ENCODE results near the gene GMPPA.

GMPPA gene

DNA sequence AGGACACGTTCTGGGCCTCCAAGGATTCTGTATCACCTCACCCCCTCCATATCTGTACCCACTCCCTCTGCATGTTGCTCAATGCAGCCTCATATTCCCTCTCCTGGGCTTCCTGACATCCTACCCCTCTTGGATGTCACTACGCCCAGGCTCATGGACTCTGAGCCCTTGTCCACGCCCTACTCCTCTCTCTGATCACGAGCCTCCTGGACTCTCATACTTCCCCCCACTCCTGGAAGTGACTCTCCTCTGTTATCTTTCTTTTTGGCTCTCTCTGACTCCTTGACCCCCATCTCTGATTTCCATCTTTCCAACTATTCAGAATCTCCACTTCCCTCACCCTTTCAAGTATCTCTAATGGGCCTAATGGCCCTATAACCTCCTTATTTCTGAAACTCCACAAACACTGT is 47.3 kb downstream of the GMPPA start:
- TF ChIP-seq GATA3 (IDR thresholded peaks at IDR 0.05; ENCODE audit: low read depth, low read length) (no peak), GATA2 (IDR thresholded peaks at IDR 0.05; ENCODE audit: low read depth, low read length) (no peak)

DNA sequence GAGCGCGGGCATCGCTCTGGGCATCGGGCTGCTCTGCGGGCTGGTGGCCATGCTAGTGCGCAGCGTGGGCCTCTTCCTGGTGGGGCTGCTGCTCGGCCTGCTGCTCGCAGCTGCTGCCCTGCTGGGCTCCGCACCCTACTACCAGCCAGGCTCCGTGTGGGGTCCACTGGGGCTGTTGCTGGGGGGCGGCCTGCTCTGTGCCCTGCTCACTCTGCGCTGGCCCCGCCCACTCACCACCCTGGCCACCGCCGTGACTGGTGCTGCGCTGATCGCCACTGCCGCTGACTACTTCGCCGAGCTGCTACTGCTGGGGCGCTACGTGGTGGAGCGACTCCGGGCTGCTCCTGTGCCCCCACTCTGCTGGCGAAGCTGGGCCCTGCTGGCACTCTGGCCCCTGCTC is 48.9 kb downstream of the GMPPA start:
- no peak for TF ChIP-seq GATA3 (IDR thresholded peaks at IDR 0.05; ENCODE audit: low read depth, low read length)
- no peak for TF ChIP-seq GATA2 (IDR thresholded peaks at IDR 0.05; ENCODE audit: low read depth, low read length)

DNA sequence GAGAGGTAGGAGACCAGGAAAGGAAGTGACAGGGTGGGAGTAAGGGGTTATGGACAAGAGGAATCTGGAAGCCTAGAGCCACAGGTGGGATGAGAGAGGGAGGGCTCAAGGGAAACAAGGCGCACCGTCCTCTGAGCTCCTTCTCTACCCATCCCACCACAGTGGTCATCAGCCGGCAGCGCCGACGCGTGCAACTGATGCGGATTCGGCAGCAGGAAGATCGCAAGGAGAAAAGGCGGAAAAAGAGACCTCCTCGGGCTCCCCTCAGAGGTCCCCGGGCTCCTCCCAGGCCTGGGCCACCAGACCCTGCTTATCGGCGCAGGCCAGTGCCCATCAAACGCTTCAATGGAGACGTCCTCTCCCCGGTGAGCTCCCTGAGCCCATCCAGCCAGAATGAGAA is 50.3 kb downstream of the GMPPA start:
- TF ChIP-seq GATA2 (IDR thresholded peaks at IDR 0.05; ENCODE audit: low read depth, low read length) = no peak
- no peak for TF ChIP-seq GATA3 (IDR thresholded peaks at IDR 0.05; ENCODE audit: low read depth, low read length)

DNA sequence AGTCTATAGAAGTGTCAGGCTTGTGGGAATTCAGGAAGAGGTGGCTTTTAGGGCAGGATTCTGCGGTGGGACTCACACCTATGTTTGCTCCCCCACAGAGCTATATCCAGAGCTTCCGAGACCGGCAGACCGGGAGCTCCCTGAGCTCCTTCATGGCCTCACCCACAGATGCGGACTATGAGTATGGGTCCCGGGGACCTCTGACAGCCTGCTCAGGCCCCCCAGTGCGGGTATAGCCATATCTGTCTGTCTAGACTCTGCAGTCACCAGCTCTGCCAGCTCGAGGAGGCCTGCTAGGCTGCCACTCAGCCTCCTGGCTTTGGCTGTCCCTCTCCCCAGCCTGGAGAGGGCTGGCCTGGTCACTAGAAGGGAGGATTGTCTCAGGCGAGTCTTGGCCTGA is 50.9 kb downstream of the GMPPA start:
- TF ChIP-seq GATA2 (IDR thresholded peaks at IDR 0.05; ENCODE audit: low read depth, low read length) = no peak
- TF ChIP-seq GATA3 (IDR thresholded peaks at IDR 0.05; ENCODE audit: low read depth, low read length) = no peak

DNA sequence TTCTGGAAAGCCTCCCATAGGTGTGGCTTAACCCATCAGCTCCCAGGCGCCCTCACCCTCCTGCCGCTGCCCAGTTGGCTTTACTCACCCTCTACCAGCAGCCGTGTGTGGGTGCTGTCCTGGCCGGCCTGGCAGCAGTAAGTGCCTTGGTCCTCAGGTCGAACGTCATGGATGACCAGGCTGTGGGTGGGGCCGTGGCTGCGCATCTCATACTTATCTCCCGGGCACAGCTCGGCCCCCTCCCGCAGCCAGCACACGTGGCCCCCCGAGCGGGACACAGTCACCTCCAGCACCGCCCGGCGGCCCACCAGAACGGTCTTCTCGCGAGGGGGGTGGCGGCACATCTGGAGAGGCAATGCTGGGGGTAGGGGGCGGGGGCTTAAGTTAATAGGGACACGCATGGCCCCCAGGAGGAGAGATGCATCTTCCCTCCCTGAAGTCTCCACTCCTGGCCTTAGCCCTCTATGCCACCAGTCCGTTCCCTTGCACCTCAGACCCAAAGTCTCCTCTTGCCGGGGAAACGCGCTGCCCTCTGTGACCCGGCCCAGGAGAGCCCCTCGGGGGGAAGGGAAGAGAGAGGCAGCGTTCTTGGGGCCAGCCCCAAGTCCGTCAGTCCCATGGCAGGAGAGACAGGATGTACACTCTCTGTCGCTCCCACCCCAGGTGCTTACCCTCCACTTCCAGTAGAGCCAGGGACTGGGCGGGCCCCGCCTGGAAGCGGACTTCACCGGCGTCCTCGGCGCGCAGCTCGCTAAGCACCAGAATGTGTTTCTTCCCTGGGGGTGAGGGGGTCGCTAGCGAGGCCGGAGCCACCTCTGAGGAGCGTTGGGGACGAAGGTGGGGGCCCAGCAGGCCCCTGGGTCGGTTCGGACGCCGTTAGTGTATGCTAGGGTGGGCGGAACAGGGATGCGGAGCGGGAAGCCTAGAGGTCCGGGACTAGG is 53.0 kb downstream of the GMPPA start:
- TF ChIP-seq GATA2 (IDR thresholded peaks at IDR 0.05; ENCODE audit: low read depth, low read length) (no peak), GATA3 (IDR thresholded peaks at IDR 0.05; ENCODE audit: low read depth, low read length) (no peak)

DNA sequence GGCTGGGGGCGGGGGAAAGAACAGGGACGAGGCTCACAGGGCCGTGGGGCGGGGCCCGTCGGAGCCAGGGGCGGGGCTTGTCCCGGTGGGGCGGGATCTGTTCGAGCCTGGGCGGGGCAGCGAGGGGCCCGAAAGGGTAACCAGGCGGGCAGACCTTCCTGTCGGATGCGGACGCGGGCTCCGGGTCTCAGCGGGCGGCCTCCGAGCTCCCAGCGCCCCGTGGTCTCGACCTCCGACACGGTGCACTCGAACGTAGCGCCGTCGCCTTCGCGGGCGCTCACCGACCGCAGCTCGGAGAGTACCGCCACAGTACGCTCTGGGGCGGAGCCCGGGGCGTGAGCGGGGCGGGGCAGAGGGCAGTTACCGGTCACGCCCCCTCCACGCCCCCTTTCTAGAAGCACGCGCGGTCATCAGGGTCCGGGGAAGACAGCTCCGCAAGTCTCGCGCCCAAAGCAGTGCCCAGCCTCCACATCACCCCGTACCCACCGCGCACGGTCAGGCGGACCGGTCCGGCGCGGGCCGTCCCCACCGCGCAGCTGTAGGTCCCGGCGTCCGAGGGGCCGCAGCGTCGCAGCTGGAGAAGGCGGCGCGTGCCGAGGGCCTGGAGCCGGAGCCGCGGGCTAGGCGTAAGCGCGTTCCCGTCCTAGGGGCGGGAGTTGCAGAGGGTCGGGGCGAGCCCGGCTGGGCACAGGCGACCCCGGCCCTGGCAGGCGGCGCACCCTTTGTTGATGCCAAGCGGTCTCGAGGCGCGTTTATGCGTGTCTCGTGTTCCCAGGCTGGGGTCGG is 53.9 kb downstream of the GMPPA start:
- TF ChIP-seq GATA2 (IDR thresholded peaks at IDR 0.05; ENCODE audit: low read depth, low read length) (no peak), GATA3 (IDR thresholded peaks at IDR 0.05; ENCODE audit: low read depth, low read length) (no peak)

DNA sequence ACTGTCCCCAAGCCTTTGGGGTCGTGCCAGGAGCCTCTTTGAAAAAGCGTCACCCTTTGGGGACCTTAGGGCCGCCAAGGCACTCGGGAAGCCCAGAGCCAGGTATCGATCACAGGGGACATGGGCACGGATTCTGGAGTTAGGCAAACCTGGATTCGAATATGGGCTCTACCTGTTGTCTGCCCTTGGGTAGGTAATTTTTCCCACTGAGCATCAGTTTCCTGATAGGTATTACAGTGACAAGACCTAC is 54.4 kb downstream of the GMPPA start:
- TF ChIP-seq GATA2 (IDR thresholded peaks at IDR 0.05; ENCODE audit: low read depth, low read length) (no peak), GATA3 (IDR thresholded peaks at IDR 0.05; ENCODE audit: low read depth, low read length) (no peak)

DNA sequence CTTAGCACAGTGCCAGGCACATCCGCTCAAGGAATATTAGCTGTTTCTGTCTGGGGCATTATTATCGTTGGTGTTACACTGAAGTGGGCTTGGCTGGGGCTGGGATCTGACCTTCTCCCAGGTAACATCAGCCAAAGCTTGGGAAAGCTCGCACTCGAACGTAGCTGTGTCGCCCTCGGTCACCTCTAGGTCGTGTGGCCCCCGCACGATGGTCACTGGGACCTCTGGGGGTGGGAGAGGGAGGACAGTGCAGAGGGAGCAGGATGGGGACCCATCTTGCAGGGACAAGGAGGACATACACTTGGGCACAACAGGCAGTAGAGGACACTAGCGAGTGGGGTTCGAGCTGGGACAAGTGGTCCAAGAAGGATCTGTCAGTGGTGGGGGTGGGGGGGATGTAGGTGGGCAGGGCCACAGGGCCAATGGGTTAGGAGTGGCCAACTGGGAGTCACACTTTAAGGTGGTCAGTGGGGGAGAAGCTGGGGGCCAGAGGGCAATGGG is 54.8 kb downstream of the GMPPA start:
- TF ChIP-seq GATA2 (IDR thresholded peaks at IDR 0.05; ENCODE audit: low read depth, low read length) (no peak), GATA3 (IDR thresholded peaks at IDR 0.05; ENCODE audit: low read depth, low read length) (no peak)

DNA sequence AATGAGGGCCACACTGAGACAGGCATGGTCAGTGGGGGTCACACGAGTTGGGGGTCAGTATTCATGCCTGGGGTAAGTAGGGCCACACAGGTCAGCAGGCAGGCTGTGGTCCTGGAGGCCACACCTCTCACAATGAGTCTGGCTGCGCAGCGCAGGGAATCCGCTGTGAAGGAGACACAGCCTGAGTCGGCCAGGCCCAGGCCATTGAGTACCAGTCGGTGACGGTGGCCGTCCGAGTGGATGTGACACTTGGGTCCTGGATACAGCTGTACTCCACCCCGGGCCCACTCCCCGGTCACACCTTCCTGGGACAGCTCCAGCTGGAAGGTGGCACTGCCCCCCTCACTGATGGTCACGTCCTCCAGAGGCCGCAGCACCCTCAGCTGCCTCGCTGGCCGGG is 55.7 kb downstream of the GMPPA start:
- TF ChIP-seq GATA3 (IDR thresholded peaks at IDR 0.05; ENCODE audit: low read depth, low read length) = no peak
- TF ChIP-seq GATA2 (IDR thresholded peaks at IDR 0.05; ENCODE audit: low read depth, low read length) = no peak

DNA sequence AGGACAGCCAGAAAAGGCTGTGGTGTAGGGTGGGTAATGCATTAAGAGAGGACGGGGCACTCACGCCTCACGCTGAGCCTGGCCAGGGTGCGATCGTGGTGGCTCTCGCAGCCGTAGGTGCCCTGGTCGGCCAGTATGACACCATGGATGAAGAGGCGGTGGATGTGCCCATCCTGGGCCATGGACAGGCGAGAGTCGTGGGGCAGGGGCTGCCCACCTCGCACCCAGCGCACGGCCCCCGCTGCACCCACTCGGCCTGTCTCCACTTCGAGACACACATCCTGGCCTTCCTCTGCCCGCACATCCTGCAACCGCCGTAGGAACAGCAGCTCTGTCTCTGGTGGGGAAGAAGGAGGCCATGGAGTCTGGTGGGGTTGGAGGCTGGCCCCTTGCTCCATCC is 57.3 kb downstream of the GMPPA start:
- TF ChIP-seq GATA2 (IDR thresholded peaks at IDR 0.05; ENCODE audit: low read depth, low read length) (no peak), GATA3 (IDR thresholded peaks at IDR 0.05; ENCODE audit: low read depth, low read length) (no peak)

DNA sequence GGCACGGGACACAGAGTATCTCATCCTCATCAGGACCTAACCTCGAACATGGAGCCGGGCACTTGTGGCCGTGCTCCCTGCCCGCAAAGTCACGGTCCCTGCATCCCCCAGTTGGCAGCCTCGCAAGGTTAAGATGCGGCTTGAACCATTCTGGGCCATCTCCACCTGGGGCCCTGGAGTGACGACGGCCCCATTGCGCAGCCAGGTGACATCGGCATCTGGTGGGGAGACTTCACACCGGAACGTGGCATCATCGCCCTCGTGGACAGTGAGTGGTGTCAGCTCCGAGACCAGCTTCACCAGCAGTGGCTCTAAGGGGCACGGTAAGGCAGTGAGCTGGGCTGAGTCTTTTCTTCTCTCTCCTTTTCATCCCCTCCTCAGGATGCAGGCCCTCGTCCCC is 57.7 kb downstream of the GMPPA start:
- TF ChIP-seq GATA3 (IDR thresholded peaks at IDR 0.05; ENCODE audit: low read depth, low read length) = no peak
- no peak for TF ChIP-seq GATA2 (IDR thresholded peaks at IDR 0.05; ENCODE audit: low read depth, low read length)

Data from SH-SY5Y (cell line).